ENCODE results near the gene SMG7.

Gene SMG7

GRCh38 chr1:183568176-183569021 lies 96.1 kb downstream of the SMG7 start:
- DNase-seq (ENCODE audit: low spot score): no peak

- peak; percentile 29 for DNase-seq (ENCODE audit: low spot score)
Measured at GRCh38 chr1:183569141-183569540, 96.8 kb downstream of the SMG7 start.

- no peak for DNase-seq (ENCODE audit: low spot score)
Measured at GRCh38 chr1:183569801-183570200, 97.5 kb downstream of the SMG7 start.

- no peak for DNase-seq (ENCODE audit: low spot score)
Measured at GRCh38 chr1:183570451-183570850, 98.2 kb downstream of the SMG7 start.

GRCh38 chr1:183571678-183572268 lies 99.5 kb downstream of the SMG7 start:
- no peak for DNase-seq (ENCODE audit: low spot score)

GRCh38 chr1:183572721-183573120 lies 100.4 kb downstream of the SMG7 start:
- no peak for DNase-seq (ENCODE audit: low spot score)

GRCh38 chr1:183575606-183576005 lies 103.3 kb downstream of the SMG7 start:
- no peak for DNase-seq (ENCODE audit: low spot score)

GRCh38 chr1:183576537-183576936 lies 104.2 kb downstream of the SMG7 start:
- DNase-seq (ENCODE audit: low spot score): no peak

GRCh38 chr1:183577897-183578465 lies 105.7 kb downstream of the SMG7 start:
- DNase-seq (ENCODE audit: low spot score): no peak

GRCh38 chr1:183578856-183579255 lies 106.6 kb downstream of the SMG7 start:
- no peak for DNase-seq (ENCODE audit: low spot score)

- peak; percentile 34 for DNase-seq (ENCODE audit: low spot score)
Measured at GRCh38 chr1:183580281-183580682, 108.0 kb downstream of the SMG7 start.

- no peak for DNase-seq (ENCODE audit: low spot score)
Measured at GRCh38 chr1:183582021-183582713, 109.9 kb downstream of the SMG7 start.

GRCh38 chr1:183583466-183583865 lies 111.2 kb downstream of the SMG7 start:
- no peak for DNase-seq (ENCODE audit: low spot score)

GRCh38 chr1:183584147-183584546 lies 111.8 kb downstream of the SMG7 start:
- no peak for DNase-seq (ENCODE audit: low spot score)

GRCh38 chr1:183585038-183585437 lies 112.7 kb downstream of the SMG7 start:
- no peak for DNase-seq (ENCODE audit: low spot score)

GRCh38 chr1:183586455-183586854 lies 114.2 kb downstream of the SMG7 start:
- no peak for DNase-seq (ENCODE audit: low spot score)

- no peak for DNase-seq (ENCODE audit: low spot score)
Measured at GRCh38 chr1:183586926-183587325, 114.6 kb downstream of the SMG7 start.

- no peak for DNase-seq (ENCODE audit: low spot score)
Measured at GRCh38 chr1:183588827-183589226, 116.5 kb downstream of the SMG7 start.

- no peak for DNase-seq (ENCODE audit: low spot score)
Measured at GRCh38 chr1:183589384-183589783, 117.1 kb downstream of the SMG7 start.

- DNase-seq (ENCODE audit: low spot score): no peak
Measured at GRCh38 chr1:183589874-183590243, 117.6 kb downstream of the SMG7 start.

GRCh38 chr1:183590244-183591191 lies 118.2 kb downstream of the SMG7 start, which contains the start of gene NCF2:
TSS of gene NCF2 (minus strand) at chr1:183590459. CDS start at chr1:183590329, 130 bp downstream.
- DNase-seq (ENCODE audit: low spot score): no peak
